Activated T-cell treated with anti-CD3 and anti-CD28 coated beads, Interleukin-2, amount 50 U/mL, for 72 hours (primary cell): Measurements from ENCODE around the gene SACM1L. TPM values are rescaled to one million over a fixed set of nuclear protein-coding genes. Genes with fewer than 3 reads are reported as not detected.
"Not testable (repeated sequence)": the region's sequence is repeated elsewhere in the genome, so short reads cannot be mapped to it uniquely, and the experiment has no call there.

Experiments
- ATAC-seq, 2 donors: fragments of 150-1000 bp; cut with Tn5 transposase; replicated peaks in 1 of 2; 2 replicates each; pipeline ENCODE4 v1.10.0; 2021; ENCODE audit warnings: moderate library complexity in 2 of 2, mild to moderate bottlenecking in 1 of 2
- DNase-seq, 2 donors: peaks; one replicate each; pipeline ENCODE4 v3.0.0; 2021 to 2022; ENCODE audit warnings: mixed read lengths in 1 of 2
- H3K27ac Mint-ChIP-seq: one replicate; pipeline ENCODE4 v1.8.0; 2022; ENCODE audit warnings: mild to moderate bottlenecking, moderate library complexity, mixed read lengths
- H3K27me3 Mint-ChIP-seq: one replicate; pipeline ENCODE4 v1.8.0; 2022; ENCODE audit warnings: low read depth, mixed read lengths
- H3K36me3 Mint-ChIP-seq, 2 donors: one replicate each; pipeline ENCODE4 v1.8.0; 2022; ENCODE audit warnings: mixed read lengths in 2 of 2, mild to moderate bottlenecking in 1 of 2; ENCODE audit not compliant: insufficient read depth in 2 of 2
- H3K4me1 Mint-ChIP-seq: one replicate; pipeline ENCODE4 v1.8.0; 2022; ENCODE audit warnings: low read depth, mixed read lengths
- H3K4me3 Mint-ChIP-seq, 2 donors: one replicate each; pipeline ENCODE4 v1.8.0; 2022; ENCODE audit warnings: mild to moderate bottlenecking in 2 of 2, mixed read lengths in 2 of 2, moderate library complexity in 2 of 2
- H3K9me3 Mint-ChIP-seq, 2 donors: one replicate each; pipeline ENCODE4 v1.8.0; 2022; ENCODE audit warnings: mixed read lengths in 2 of 2
- total RNA-seq, 2 donors: library from RNA; stranded (reverse); gene quantifications; one replicate each; pipeline ENCODE4 v1.2.3, GENCODE V29; 2022

SACM1L gene
- total RNA-seq, 2 donors from 2014 or later: 77.1 to 78.4 TPM

DNA sequence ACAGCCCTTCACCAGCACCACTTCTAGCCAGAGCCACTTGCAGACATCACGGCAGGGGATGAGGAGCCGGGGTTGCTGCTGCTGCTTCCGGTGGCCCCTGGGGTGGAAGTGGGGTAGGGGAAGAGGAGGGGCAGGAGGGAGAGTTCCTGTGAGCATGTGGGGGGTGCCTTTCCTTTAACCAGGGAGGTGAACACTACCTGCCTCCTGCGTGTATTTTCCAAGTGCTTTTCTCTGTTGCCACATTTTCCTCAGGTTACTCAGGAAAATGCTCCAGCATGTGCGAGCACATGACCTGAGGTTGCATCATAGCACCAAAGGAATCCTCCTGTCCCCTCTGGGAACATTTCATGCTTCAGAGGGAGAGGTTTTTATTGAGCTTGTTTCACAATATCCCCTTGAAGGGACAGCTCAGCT, 12.2 kb upstream of the SACM1L start:
- ATAC-seq (peak; percentile 83 to 95), DNase-seq (peak; percentile 55 to 69)
- Mint-ChIP-seq H3K9me3 (no peaks in the 10 kb centered on the region), H3K36me3 (peaks cover 1 to 4% of the 10 kb centered on the region in 2 donors), H3K27ac (peak overlapping the region; percentile 96), H3K4me3 (peak overlapping the region; percentile 81 to 90), H3K4me1 (peaks cover 32% of the 10 kb centered on the region), H3K27me3 (no peaks in the 10 kb centered on the region)

DNA sequence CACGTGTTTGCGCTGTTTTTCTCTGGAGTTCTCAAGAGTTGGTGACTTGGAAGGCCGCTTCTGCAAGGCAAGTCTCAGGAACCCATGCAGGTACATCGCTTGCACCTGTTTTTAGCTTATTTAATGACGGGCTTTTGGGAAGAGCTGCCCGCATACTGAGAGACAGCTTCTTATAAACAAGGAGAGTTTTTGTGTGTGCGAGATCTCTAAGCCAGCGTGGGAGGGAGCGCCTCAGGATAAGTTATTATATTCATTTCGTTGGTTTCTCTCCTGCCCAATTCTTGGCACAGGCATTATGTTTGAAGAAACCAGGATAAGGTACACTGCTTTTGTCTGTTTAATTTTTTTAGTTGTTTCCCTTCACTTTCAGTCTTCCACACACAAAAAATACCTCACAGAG, 11.4 kb upstream of the SACM1L start:
- DNase-seq (no peak), ATAC-seq (no peak)
- H3K27ac Mint-ChIP-seq: peak overlapping the region; percentile 96
- no peaks in the 10 kb centered on the region for H3K27me3 Mint-ChIP-seq
- peaks cover 32% of the 10 kb centered on the region for H3K4me1 Mint-ChIP-seq
- H3K36me3 Mint-ChIP-seq: peaks cover 1 to 4% of the 10 kb centered on the region in 2 donors
- H3K9me3 Mint-ChIP-seq: no peaks in the 10 kb centered on the region
- H3K4me3 Mint-ChIP-seq: no peak overlapping the region

DNA sequence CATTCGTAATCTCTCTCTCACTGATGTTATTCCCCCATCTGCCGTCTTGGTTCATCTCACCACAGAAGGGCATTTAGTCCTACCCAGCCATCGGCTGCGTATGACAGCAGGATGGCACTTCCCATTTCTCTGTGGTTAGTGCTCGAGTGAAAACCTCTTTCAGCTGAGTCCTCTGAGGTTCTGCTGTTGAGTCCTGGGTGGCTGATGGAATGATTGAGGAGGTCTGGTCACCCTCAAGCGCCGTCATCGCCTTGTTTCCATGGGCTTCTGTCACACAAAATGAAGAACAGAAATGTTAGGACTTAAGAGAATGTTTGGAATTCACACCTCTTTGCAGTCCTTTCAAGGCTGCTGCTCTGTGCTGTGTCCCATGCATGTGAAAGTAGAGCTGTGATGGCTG, 9.4 kb upstream of the SACM1L start:
- DNase-seq (no peak), ATAC-seq (no peak)
- no peak overlapping the region for H3K27ac Mint-ChIP-seq
- H3K4me1 Mint-ChIP-seq: peaks cover 39% of the 10 kb centered on the region
- H3K36me3 Mint-ChIP-seq: peaks cover 0 to 4% of the 10 kb centered on the region in 2 donors
- H3K27me3 Mint-ChIP-seq: no peaks in the 10 kb centered on the region
- H3K9me3 Mint-ChIP-seq: no peaks in the 10 kb centered on the region
- no peak overlapping the region for H3K4me3 Mint-ChIP-seq

DNA sequence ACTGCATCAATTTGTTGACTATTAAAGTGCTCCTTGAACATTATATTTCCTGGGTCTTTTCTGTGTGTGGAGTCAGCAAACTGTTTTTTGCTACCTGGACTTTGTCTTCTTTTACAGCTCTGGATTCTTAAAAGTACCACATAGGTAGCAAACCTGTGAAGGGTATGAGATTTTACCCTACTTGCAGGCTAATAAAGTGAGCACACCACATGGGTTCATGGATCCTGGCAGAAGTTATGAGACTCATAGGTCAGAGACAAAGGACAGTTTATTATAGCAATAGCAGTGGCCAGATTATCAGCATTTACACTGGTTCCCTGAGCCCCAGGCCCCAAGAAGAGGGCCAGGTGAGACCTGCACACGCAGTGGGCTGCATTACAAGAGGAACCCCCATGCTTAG, 8.0 kb upstream of the SACM1L start:
- no peak for ATAC-seq
- no peak for DNase-seq

DNA sequence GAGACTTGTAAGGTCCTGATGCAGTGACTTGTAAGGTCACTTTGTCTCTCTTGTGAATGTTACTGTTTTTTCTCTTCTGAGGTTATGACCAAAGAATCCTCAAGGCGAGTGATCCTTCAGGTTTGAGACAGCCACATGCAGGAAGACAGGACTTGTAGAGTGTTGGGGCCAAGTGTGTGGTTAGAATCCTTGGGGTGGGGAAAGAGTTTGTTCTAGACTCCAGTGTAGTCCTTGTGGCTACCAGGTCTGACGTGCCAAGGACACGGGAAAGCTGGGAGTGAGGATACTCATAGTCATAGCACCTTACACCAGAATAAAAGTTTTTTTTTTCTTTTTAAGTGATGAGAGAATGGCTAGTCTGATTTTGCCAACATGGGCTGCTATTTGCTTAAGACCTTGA, 7.3 kb upstream of the SACM1L start:
- no peaks in the 10 kb centered on the region for H3K9me3 Mint-ChIP-seq
- H3K27me3 Mint-ChIP-seq: no peaks in the 10 kb centered on the region
- DNase-seq: no peak
- no peak overlapping the region for H3K4me3 Mint-ChIP-seq
- ATAC-seq: no peak
- H3K27ac Mint-ChIP-seq: no peak overlapping the region
- H3K36me3 Mint-ChIP-seq: peaks cover 0 to under 1% of the 10 kb centered on the region in 2 donors
- H3K4me1 Mint-ChIP-seq: peaks cover 31% of the 10 kb centered on the region

More for the DNA sequence above, 8.0 kb upstream of the SACM1L start:
- Mint-ChIP-seq H3K9me3 (no peaks in the 10 kb centered on the region), H3K36me3 (peaks cover 0 to 4% of the 10 kb centered on the region in 2 donors), H3K27ac (no peak overlapping the region), H3K4me3 (no peak overlapping the region), H3K4me1 (peaks cover 37% of the 10 kb centered on the region), H3K27me3 (no peaks in the 10 kb centered on the region)

DNA sequence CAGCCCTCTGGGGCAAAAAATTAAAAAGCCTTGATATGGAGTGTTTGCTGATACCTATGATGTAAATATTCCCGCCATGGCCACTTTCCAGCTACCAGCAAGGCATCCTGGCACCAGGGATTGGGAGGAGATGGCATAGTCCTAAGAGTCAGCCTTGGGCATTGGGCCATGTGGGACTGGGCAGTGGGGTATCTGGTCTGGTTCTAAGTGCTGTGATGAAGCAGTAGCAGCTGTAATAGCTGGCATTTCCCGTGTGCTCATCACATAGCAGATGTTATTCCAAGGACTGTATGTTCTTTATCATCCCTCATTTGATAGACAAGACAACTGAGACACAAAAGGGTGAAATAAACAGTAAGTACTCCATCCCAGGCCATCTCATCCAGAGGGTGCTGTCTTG, 6.9 kb upstream of the SACM1L start:
- DNase-seq: no peak
- Mint-ChIP-seq H3K27ac (no peak overlapping the region), H3K4me1 (peaks cover 26% of the 10 kb centered on the region), H3K36me3 (no peaks in the 10 kb centered on the region), H3K4me3 (no peak overlapping the region), H3K9me3 (no peaks in the 10 kb centered on the region), H3K27me3 (no peaks in the 10 kb centered on the region)
- ATAC-seq: no peak

DNA sequence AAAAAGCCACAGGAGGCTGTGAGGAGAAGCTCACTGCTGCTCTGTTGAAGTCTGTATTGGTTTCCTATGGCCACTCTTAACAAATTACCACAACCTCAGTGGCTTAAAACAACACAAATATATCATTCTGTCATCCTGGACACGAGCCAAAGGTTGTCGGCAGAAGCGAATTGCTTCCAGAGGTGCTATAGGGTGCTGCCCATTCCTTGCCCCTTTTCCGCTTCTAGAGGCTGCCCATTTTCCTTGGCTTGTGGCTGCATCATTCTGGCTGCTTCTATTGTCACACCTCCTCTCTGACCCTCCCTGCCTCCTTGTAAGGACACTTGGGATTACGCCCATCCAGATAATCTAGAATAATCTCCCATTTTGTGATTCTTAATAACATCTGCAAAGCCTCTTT, 6.4 kb upstream of the SACM1L start:
- H3K9me3 Mint-ChIP-seq: no peaks in the 10 kb centered on the region
- H3K27me3 Mint-ChIP-seq: no peaks in the 10 kb centered on the region
- no peaks in the 10 kb centered on the region for H3K36me3 Mint-ChIP-seq
- H3K4me3 Mint-ChIP-seq: no peak overlapping the region
- H3K27ac Mint-ChIP-seq: no peak overlapping the region
- ATAC-seq: no peak
- H3K4me1 Mint-ChIP-seq: peaks cover 22% of the 10 kb centered on the region
- no peak for DNase-seq

DNA sequence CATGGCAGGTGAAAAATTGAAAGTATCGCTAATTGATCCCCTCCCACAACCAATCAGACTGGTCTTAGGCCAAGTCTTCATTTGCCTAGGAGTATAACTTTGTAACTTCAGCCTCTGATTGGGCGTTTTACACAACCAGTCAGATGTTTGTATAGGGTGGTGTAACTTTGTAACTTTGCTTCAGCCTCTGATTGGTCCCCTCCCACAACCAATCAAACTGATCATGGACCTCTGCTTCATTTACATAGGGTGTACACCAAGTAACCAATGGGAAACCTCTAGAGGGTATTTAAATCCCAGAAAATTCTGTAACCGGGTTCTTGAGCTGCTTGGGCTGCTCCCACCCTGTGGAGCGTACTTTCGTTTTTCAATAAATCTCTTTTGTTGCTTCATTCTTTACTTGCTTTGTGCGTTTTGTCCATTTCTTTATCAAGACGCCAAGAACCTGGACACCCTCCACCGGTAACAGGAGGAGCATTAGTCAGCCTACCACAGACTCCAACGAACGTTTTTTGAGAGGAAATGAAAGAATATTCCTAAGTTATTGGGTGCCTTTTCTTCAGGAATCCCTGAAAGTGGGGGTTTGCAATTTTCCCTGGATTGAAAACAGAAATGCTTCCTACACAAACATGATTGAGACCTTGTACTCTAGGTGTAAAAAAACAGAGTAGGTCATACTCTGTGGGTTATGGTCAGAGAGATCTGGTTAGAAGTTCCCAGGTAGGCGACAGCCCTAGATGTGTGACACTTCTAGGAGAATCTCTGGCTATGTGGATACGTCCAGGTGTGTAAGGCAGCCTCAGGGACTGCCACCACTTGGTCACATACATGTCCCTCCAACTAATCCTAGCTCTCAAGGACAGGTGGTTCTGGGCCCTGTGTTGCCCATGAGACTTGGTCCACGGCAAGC, 5.5 kb upstream of the SACM1L start:
- no peaks in the 10 kb centered on the region for H3K27me3 Mint-ChIP-seq
- ATAC-seq: no peak
- H3K27ac Mint-ChIP-seq: no peak overlapping the region
- H3K9me3 Mint-ChIP-seq: no peaks in the 10 kb centered on the region
- no peak for DNase-seq
- H3K36me3 Mint-ChIP-seq: no peaks in the 10 kb centered on the region
- H3K4me3 Mint-ChIP-seq: no peak overlapping the region
- H3K4me1 Mint-ChIP-seq: peaks cover 17% of the 10 kb centered on the region

DNA sequence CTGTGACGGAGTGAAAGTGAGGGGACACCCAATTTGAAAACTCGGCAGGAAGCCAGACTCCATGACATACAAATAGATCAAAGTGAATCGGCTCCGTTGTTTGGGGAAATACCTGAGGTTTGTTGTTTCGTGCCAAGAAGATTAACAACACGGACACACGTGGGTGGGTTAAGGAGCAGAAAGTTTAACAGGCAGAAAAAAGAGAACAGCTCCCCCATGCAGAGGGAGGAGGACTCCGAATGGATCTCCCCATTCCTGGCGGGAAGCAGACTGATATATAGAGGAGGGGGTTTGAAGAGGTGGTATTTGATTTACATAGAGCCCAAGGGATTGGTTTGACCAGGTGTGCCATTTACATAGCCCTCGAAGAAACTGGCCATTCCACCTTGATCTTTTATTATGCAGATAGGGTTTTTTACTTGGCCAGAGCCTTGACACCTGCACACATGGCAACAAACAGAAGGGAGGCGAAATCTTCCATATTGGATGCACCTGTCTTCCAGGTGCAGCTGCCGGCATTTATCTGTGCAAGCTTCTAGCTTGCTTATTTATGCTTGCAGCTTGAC, 4.8 kb upstream of the SACM1L start:
- Mint-ChIP-seq H3K27me3 (no peaks in the 10 kb centered on the region), H3K4me1 (peaks cover 23% of the 10 kb centered on the region), H3K36me3 (peaks cover 0 to 3% of the 10 kb centered on the region in 2 donors), H3K4me3 (no peak overlapping the region), H3K9me3 (no peaks in the 10 kb centered on the region), H3K27ac (no peak overlapping the region)
- ATAC-seq (no peak), DNase-seq (no peak)

DNA sequence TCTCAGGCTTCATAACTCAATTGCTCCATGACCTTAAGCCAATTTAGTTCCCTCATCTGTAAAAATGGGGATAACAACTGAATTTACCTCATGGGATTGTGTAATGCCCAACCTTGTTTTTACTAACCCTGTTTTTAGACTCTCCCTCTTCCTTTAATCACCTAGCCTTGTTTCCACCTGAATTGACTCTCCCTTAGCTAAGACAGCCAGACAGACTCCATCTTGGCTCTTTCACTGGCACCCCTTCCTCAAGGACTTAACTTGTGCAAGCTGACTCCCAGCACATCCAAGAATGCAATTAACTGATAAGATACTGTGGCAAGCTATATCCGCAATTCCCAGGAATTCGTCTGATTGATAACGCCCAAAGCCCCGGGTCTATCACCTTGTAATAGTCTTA, 3.5 kb upstream of the SACM1L start:
- not testable (repeated sequence) for H3K4me3 Mint-ChIP-seq, H3K36me3 Mint-ChIP-seq, H3K27ac Mint-ChIP-seq, DNase-seq, ATAC-seq, H3K27me3 Mint-ChIP-seq, H3K9me3 Mint-ChIP-seq
- peaks cover 14% of the 10 kb centered on the region for H3K4me1 Mint-ChIP-seq

DNA sequence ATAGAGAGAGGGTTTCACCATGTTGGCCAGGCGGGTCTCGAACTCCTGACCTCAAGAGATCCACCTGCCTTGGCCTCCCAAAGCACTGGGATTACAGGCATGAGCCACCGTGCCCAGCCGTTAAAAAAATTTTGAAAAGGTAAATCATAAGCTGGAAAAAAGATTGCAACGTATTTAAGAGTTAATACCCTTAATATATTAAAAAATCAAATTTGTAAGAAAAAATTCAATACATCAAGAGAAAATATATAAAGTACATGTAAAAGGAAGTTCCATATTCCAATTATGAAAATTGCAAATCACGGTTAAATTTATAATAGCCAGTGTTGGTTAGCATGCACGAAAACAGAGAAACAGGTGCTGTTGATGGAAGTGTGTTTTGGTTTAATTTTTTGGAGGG, 2.3 kb upstream of the SACM1L start:
- H3K36me3 Mint-ChIP-seq: peaks cover 8 to 9% of the 10 kb centered on the region in 2 donors
- H3K4me1 Mint-ChIP-seq: peaks cover 25% of the 10 kb centered on the region
- no peak overlapping the region for H3K27ac Mint-ChIP-seq
- no peak for ATAC-seq
- H3K9me3 Mint-ChIP-seq: no peaks in the 10 kb centered on the region
- peak overlapping the region in 1 of 2 donors; percentile 15 for H3K4me3 Mint-ChIP-seq
- no peak for DNase-seq
- no peaks in the 10 kb centered on the region for H3K27me3 Mint-ChIP-seq

DNA sequence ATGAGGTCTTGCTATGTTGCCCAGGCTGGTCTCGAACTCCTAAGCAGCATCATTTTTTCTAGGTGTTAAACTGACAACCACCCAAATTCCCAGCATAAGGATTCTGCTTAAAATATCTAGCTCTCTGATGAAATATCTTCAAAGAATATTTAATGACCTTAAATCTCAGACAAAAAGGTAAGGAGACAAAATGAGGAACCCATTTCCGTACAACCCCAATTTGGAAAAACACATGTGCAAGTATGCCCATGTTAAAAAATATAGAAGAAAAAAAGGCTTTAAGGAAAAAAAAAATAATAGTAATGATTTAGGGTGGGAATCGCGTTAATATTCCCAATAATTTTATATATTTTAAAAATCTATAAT, 1.4 kb upstream of the SACM1L start:
- peak overlapping the region; percentile 72 to 87 for H3K4me3 Mint-ChIP-seq
- ATAC-seq (no peak), DNase-seq (no peak)
- peaks cover 35% of the 10 kb centered on the region for H3K4me1 Mint-ChIP-seq
- no peak overlapping the region for H3K27ac Mint-ChIP-seq
- no peaks in the 10 kb centered on the region for H3K27me3 Mint-ChIP-seq
- no peaks in the 10 kb centered on the region for H3K9me3 Mint-ChIP-seq
- H3K36me3 Mint-ChIP-seq: peaks cover 14 to 16% of the 10 kb centered on the region in 2 donors

DNA sequence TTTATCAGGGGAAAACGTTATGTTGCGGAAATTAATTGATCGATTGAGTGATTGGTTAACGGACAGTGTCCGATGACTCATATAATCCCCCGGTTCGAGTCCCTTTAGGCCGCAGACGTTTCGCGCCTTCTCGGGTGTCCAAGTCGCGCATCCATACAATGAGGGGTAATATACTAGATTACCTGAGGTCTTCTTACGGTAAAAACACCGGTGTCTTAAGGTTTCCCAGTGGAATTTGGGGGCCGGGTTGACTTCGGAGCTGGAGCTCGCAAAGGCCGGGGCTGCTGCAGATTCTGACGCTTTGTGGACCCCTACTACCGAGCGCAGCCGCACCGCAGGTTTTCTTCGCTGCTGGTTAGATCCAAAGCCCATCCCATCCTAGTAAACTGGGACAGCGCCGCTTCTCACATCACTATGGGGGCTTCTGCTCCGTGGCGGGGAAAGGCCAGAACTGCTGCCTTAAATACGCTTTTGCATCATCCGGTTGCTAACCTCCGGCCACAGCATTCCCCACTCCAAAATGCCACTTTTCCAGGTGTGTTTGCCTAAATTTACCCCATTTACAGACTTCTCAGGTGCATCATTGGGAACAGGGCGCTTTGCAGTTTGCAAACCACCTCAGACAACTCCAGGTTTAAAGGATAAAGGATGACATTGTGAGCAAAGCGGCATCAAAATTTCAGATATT, 858 bp upstream of the SACM1L start:
- Mint-ChIP-seq H3K36me3 (peaks cover 14 to 17% of the 10 kb centered on the region in 2 donors), H3K4me1 (peaks cover 40% of the 10 kb centered on the region), H3K27ac (peak overlapping the region; percentile 99), H3K27me3 (no peaks in the 10 kb centered on the region), H3K4me3 (peak overlapping the region; percentile 87 to 92), H3K9me3 (no peaks in the 10 kb centered on the region)
- ATAC-seq (no peak), DNase-seq (peak; percentile 29 to 49)
